NCI-H226 (cell line): Measurements from ENCODE around the gene KREMEN1.
"Not testable (repeated sequence)": the region's sequence is repeated elsewhere in the genome, so short reads cannot be mapped to it uniquely, and the experiment has no call there.

ENCODE experiments used
- DNase-seq: peaks from one replicate; pipeline ENCODE4 v3.0.0-alpha.2; 2015

The KREMEN1 gene

GRCh38 chr22:29079218-29079901, 6.5 kb downstream of the KREMEN1 start:
- DNase-seq, result no peak

- no peak for DNase-seq
These were observed 7.5 kb downstream of the KREMEN1 start for GRCh38 chr22:29080106-29080975.

GRCh38 chr22:29081517-29082236, 8.8 kb downstream of the KREMEN1 start:
- DNase-seq, result no peak

- no peak for DNase-seq
These were observed 10.2 kb downstream of the KREMEN1 start for GRCh38 chr22:29082826-29083545.

DNA sequence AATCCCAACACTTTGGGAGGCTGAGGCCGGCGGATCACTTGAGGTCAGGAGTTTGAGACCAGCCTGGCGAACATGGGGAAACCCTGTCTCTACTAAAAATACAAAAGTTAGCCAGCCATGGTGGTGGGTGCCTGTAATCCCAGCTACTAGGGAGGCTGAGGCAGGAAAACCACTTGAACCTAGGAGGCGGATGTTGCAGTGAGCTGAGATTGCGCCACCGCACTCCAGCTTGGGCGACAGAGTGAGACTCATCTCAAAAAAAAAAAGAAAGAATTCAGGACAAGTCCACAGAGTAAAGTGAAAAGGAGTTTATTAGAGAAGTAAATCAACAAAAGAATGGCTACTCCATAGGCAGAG, 10.7 kb downstream of the KREMEN1 start:
- not testable (repeated sequence) for DNase-seq

DNA sequence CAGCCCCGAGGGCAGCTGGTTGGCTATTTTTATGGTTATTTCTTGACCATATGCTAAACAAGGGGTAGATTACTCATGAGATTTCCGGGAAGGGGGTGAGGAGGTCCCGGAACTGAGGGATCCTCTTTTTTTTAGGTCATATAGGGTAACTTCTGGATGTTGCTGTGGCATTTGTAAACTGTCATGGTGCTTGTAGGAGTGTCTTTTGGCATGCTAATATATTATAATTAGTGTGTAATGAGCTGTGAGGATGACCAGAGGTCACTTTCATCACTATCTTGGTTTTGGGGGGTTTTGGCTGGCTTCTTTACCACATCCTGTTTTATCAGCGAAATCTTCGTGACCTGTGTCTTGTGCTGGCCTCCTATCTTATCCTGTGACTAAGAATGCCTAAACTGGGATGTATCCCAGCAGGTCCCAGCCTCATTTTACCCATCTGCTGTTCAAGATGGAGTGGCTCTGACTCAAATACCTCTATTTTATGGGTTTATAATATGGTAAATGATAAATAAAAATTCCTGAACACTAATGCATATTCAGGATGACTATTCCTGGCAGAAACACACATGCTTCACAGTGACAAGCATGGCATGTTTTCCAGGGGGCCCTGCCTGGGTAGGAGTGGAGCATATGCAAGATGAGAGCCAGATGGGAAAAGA, 11.2 kb downstream of the KREMEN1 start:
- DNase-seq, result no peak

- no peak for DNase-seq
These were observed 14.2 kb downstream of the KREMEN1 start for GRCh38 chr22:29087012-29087411.

- no peak for DNase-seq
These were observed 16.0 kb downstream of the KREMEN1 start for GRCh38 chr22:29088809-29089208.

DNA sequence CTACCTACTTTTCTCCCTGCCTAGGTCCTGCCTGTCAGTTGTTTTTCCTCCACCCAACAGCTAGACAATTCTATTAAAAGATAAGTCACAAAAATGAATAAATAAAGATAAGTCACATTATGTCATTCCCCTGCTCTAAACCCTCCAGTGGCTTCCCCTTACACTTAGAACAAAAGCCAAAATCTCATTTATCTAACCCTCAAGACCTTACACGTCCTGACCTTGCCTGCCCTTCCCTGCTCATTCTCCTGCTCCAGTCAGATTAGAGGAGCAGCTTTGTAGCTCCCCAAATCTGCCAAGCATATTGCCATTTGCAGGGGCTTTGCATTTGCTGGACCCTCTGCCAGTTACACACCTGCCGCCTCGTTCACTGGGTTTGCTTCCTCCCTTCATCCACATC, 16.7 kb downstream of the KREMEN1 start:
- DNase-seq, result no peak

DNA sequence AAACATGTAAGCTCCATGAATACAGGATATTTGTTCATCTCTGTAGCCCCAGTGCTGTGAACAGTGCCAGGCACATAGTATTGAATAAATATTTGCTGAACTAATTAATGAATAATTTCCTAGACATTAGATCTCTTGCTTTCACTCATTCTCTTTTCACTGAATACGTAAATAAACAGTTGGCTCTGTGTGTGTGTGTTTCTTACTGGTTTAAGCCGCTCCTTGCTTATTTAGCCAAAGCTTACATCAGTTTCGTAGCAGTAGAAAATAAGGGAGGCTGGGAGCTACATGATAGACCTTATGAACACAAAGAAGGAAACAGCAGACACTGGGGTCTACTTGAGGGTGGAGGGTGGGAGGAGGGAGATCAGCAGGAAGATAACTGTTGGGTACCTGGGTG, 17.2 kb downstream of the KREMEN1 start:
- no peak for DNase-seq

DNA sequence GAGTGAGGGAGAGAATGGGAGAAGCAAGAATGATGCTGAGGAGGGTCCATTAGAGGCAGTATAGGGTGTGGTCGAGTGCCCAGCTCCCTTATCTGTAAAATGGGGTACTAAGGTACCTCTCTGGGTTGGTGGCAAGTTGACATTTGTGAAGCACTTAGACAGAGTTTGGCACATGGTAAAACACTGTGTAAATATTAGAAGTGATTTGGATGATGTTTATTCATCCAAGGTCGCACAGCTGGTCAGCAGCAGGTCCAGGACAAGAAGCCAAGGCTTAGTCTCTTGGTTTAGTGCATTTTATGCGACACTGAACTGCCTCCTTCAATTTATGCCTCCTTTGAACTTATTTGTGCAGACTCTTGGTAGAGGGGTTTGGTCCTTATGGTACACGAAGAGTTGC, 19.4 kb downstream of the KREMEN1 start:
- DNase-seq, result no peak

GRCh38 chr22:29093030-29093429, 20.2 kb downstream of the KREMEN1 start:
- no peak for DNase-seq

GRCh38 chr22:29093501-29094300, 20.9 kb downstream of the KREMEN1 start:
- peak; percentile 40 for DNase-seq

DNA sequence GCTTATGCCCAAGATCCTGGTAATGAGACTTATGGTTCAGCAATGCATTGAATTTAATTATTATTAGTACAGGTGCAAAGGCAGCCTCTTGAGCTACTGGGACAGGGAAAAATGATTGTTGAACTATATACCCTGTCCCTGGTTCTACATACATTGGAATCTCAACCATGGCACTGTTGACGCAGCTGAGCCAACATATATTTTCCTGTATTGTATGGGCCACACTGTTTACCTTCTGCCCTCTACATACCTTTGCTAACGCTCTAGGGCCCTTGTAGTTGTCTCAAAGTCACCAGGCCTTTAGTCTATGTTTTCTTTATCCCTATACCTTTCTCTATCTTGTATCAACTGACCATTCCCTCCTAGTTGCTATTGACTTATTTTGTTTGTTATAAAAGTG, 22.6 kb downstream of the KREMEN1 start:
- no peak for DNase-seq

DNA sequence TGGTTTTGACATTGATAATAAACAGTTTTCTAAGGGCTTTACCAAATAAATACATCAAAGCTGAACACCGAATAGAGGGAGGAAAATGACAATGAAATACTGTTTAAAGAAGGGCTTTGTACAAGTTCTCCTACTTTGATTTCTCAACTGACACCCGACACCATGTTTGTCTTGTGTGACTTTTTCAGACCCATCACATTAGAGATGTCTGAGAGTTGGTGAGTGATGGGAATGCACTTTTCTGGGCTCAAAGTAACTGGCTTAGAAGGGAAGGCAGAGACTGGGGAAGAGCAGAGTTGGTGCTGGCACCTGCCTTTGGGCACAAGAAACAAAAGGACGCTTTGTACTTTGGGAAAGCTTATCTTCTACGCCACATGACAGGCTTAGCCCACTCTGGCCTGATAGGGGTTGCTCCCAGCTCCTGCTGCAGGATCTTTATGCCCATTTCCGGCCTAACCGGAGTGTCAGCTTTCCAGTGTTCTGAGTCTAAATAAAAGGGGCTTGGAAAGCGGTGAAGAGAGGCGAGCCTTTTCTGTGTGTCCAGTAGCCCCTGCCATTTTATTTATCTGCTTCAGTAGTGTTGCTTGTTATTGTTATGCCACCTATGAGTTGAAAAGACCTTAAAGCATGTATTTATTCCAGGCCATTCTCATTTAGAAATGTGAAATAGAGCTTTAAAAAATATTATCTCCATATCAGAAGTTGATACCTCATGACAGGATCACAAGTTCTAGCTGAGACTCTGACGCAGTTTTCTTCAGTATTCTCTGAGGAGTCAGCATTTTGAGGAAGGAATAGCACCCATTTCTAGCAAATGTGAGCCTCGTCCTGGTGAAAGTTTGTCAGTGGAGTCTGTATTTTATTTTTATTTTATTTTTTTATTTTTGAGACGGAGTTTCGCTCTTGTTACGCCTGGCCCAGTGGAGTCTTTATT, 24.2 kb downstream of the KREMEN1 start:
- DNase-seq, result no peak

DNA sequence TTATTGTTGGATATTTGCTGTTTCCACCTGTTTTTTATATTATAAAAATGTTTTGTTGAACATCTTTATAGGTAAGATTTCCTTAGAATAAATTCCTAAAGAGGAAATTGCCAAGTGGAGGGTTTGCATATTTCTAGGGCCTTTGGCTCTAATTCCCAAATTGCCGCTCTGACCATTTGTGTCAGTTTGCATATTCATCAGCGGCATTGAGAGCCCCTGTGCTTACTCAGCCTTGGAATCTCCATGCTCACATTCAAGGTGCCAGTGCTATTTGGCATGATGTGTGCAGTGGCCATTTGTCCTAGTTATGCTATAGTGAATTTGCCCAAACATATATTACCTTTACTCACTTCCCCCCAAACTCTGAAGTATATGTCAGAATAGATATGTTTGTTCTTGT, 25.5 kb downstream of the KREMEN1 start:
- DNase-seq, result no peak

DNA sequence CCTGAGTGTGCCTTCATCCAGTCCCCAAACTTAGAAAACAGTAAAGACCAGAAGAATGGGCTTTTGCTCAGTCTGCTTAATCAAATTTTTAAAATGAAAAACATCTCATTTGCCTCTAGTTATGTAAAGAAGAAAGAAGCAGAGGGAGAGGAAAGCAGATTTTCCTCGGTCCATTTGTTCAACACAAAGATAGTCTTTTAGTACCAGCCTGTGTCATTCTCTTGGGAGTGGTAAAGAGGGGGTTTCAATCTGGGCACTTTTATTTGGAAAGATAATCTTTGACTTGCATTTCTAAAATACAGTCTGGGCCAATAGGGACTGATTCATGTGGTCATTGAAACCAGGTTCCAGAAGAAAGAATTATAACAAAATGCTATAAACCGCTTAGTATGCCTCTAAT, 29.5 kb downstream of the KREMEN1 start:
- DNase-seq, result no peak

DNA sequence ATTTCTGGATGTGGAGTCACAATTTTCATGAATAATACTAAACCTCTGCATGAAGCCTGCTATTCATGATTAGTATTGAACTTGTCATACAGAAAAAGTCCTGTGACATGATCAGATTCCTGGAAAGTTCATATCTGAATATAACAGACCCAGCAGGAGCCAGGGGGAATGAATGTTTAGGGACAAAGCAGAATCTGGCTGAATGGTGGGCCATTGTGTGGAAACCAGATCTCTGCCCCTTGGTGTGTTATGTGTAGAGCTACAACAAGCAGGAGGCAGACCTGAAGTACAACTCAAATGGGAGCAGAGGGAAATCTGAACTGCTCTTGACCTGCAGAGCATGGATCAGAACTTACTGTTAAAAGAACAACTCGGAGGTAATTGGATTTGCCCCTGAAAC, 30.3 kb downstream of the KREMEN1 start:
- DNase-seq, result no peak

GRCh38 chr22:29105468-29105867, 32.6 kb downstream of the KREMEN1 start:
- DNase-seq, result peak; percentile 10

DNA sequence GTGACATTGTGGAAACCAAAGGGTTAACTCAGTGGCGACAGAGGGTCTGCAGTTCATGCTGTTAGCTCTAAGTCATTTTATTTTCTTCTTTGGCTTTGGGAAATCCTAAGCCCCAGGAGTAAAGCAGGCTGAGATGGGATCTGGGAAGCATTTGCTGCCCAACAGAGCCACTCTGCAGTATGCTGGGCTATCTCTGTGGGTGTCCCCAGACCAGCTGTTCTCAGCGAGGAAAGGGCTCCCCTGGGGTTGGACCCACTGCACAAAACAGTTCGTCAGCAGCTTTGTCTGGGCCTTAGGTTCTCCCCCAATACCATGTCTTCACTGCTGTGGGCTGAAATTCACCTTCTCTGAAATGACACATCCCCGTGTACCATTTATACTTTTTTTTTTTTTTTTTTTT, 34.0 kb downstream of the KREMEN1 start:
- DNase-seq, result no peak

DNA sequence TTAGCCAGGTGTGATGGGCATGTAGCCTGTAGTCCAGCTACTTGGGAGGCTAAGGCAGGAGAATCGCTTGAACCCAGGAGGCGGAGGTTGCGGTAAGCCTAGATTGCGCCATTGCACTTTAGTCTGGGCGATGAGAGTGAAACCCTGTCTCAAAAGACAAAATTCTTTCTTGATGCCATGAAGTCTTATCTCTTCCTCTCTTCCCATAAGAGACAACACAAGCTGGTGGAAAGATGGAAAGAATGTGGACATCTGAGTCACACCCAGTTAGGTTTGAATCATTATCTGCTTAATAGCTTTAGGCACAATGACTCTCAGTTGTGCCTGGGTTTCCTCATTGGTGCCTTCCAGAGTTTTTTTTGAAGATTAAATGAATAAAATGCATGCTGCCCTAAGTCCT, 35.3 kb downstream of the KREMEN1 start:
- DNase-seq, result peak; percentile 75
